Inflammatory macrophage (primary cell): ENCODE measurements around the gene SHC2.

Source experiments
- DNase-seq, 2 donors: peaks; one replicate each; pipeline ENCODE4 v3.0.0-alpha.2; 2020 to 2022
- total RNA-seq, 18 experiments: gene quantifications; one replicate each; lab custom pipeline; 2026; ENCODE audit warnings: mixed read lengths in 6 of 18, inconsistent platforms in 2 of 18; lab: John Stamatoyannopoulos, UW

The SHC2 gene, protein sequence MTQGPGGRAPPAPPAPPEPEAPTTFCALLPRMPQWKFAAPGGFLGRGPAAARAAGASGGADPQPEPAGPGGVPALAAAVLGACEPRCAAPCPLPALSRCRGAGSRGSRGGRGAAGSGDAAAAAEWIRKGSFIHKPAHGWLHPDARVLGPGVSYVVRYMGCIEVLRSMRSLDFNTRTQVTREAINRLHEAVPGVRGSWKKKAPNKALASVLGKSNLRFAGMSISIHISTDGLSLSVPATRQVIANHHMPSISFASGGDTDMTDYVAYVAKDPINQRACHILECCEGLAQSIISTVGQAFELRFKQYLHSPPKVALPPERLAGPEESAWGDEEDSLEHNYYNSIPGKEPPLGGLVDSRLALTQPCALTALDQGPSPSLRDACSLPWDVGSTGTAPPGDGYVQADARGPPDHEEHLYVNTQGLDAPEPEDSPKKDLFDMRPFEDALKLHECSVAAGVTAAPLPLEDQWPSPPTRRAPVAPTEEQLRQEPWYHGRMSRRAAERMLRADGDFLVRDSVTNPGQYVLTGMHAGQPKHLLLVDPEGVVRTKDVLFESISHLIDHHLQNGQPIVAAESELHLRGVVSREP
- total RNA-seq, result 0 to 0.24 (median 0) reads per million in 18 experiments

DNA sequence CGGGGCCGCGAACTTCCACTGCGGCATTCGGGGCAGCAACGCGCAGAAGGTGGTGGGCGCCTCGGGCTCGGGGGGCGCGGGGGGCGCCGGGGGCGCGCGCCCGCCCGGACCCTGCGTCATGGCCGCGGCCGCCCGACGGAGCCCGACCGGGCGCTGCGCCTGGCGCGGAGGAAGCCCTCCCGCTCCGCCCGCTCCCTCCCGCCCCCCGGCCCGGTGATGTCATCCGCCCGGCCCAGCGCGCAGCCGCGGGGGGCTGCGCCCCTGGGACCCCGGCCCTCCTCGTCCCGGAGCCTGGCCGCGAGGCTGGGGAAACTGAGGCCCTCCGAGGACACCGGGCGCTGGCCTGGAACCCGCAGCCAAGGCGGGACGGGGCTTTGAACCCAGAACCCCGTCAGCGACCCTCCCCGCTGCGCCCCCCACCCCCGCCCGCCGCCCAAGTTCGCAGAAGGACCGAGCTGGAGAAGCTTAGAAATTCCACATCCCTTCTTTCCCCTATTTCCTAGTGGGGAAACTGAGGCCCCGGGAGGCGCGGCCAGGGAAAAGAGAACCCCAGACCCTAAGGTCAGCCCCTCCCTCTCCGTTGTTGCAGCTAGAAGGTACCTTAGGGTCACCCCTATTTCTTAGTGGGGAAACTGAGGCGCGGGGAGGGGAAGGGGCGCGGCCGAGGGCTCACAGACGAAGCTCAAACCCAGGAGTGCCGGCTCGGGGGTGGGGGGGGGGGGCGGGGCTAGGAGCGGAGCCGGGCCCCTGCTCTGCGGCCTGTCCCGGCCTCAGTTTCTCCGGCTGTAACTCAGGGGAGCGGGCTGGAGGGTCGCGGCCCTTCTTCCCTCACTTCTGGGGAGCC is at the start of gene SHC2:
SHC2 (minus strand) TSS at position 157 of the 844 bp plus-strand sequence; CDS start at position 120, 37 bp downstream.
- no peak for DNase-seq

DNA sequence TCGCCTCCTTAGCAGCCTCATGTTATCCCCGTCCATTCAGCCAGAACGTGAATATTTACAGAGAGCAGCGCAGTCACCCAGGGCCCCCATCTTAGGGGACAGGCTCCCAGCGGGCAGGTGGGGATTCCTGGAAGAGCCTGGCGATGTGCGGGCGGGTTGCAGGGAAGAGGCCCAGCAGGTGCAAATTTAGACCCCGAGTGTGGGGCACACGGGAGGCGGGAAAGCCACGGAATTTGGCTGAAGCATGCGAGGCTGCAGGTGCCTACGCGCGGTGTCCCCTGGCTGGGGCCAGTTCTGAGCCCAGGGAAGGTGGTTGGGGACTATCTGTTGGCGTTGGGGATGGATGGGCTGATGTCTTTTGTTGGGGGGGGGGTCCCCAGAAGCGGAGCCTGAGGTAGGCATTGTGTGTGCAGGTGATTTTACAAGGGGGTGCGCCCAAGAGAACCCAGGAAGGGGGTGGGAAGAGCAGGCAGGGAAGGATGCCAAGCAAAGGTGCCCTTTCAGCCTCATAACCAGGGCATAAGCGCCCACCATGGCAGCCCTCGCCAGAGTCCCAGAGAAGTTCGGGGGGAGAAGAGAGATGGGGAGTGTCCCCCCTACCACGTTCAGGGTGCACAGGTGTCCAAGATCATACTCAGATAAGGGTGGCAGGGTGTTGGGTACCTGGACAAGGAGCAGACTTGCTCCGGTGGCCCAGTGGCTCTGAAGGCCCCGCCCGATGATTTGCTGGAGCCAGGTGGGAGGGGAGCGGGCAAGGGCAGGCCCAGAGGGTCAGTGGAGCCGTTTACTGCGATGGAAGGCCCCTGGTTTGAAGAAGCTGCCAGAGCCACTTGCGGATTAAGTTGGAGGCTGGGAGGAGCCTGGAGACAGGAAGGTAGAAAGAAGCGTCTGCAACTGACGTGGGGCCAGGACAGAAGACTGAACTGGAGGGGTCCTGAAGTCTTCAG is 47.6 kb upstream of the SHC2 start:
- DNase-seq, result no peak

DNA sequence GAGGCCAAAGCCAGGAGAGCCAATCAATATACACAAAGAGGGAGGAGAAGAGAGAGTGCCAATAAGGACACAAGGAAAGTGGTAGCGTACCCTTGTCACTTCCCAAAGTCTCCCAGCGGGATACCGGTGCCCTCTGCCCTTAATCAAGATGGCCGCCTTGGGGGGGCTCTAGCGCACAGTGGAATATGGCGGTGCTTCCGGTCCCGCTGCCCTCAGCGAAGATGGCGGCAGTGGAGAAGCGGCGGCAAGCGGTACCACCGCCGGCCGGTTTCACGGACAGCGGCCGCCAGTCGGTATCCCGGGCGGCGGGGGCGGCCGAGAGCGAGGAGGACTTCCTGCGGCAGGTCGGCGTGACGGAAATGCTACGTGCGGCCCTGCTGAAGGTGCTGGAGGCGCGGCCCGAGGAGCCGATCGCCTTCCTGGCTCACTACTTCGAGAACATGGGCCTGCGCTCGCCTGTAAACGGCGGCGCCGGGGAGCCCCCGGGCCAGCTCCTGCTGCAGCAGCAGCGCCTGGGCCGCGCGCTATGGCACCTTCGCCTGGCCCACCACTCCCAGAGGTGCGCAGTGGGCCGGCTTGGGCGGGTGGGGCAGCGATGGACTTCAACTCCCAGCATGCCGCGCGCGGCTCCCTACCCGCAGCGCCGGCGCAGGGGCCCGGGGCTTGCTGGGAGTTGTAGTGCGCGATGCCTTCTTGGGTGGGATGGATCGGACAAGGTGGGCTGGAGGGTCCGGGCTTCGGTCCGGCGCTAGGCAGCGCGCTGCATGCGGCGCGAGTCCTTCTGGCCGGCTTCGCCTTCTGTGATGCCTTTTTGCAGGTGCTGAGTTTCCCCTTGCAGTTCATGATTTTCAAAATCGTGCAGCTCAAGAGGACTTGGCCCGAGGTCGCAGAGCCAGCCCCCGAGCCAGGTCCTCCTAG is 46.7 kb upstream of the SHC2 start, which contains the start of gene TPGS1:
TPGS1 (plus strand) TSS at position 212 of the 918 bp plus-strand sequence; CDS start at position 222, 10 bp downstream.
- peak; percentile 99 for DNase-seq

DNA sequence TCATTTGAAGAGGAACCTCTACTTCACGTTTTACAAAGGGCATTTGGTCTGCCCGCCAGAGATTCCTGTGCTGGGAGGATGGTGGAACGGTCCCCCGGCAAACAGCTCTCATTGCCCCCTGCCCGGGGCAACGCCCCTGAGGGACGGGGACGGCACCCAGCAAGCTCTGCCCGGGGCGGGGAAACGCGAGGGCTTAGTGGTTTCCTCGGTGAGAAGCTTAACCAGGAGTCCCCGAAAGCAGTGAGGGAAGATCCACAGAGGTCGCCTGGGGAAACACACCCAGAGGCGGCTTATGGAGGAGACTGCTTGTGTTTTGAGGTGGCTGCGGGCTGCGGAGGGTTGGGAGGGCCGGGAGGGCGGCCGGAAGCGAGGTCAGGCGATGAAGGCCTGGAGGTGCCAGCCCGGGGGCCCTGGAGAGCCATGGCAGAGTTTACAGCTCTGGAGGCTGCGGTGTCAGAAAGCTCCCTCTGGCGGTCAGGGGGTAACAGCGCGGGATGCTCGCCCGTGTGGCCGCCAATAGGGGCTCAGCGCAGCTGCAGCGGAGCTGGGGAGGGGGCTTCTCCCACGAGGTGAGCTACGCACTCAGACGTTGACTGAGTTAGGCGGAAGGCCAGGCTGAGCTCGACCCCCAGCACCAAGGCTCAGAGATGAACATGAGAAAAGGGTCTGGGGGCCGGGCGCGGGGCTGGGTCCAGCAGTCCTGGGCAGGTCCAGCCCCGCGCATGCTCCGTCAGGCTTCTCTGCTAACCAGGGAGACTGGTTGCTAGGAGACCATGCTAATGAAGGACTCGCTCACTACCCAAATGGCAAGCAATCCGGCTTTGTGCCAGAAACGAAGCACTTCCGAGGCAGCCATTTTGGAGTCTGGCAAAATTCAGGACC is 45.8 kb upstream of the SHC2 start:
- peak; percentile 83 to 85 for DNase-seq

DNA sequence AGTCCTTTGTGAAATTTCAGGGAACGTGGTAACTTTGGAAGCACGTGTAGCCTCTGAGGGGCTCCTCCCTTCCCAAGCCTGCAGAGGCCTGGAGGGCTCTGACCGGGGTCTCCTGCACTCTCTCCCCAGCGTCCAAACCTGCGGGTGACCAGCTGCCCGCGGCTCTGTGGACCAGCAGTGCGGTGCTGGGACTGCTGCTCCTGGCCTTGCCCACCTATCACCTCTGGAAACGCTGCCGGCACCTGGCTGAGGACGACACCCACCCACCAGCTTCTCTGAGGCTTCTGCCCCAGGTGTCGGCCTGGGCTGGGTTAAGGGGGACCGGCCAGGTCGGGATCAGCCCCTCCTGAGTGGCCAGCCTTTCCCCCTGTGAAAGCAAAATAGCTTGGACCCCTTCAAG is 43.8 kb upstream of the SHC2 start:
- no peak for DNase-seq

DNA sequence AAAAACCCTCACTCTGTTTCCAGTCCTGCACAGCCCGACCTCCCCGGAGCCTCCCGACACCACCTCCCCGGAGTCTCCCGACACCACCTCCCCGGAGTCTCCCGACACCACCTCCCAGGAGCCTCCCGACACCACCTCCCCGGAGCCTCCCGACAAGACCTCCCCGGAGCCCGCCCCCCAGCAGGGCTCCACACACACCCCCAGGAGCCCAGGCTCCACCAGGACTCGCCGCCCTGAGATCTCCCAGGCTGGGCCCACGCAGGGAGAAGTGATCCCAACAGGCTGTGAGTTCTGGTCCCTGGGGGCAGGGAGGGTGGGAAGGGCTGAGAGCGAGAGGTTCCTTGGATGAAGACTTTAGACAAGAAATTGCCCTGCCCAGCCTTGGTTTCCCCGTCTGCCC is 40.8 kb upstream of the SHC2 start:
- DNase-seq, result no peak

DNA sequence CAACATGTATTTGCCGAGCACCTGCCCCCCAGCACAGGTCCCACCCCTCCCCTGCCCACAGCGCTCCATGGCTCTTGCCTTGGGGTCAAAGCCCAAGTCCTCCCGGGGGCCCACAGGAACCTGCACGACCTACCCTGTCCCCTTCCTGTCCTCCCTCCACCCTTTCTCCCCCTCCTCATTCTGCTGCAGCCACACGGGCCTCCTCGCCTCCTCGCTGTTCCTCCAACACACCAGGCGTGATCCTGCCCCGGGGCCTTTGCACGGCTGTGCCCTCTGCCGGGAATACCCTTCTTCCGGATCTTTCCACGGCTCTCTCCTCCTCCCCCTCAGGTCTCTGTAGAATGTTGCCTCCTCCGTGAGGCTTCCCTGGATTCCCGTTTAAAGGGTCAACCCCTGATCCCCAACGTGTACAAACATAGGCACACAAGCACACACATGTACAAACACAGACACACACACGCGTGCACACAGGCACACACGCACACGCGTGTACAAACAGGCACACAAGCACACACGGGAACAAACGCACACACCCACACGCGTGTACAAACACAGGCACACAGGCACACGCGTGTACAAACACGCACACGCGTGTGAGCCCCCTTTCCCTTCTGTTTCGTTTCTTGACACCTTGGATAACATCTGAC is 38.3 kb upstream of the SHC2 start:
- DNase-seq, result no peak

DNA sequence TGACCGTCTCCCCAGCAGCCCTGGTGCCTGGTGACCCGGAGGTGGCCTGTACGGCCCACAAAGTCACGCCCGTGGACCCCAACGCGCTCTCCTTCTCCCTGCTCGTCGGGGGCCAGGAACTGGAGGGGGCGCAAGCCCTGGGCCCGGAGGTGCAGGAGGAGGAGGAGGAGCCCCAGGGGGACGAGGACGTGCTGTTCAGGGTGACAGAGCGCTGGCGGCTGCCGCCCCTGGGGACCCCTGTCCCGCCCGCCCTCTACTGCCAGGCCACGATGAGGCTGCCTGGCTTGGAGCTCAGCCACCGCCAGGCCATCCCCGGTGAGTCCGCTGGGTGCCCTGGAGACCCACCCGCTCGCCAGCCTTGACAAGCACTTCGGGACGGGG is 37.7 kb upstream of the SHC2 start:
- no peak for DNase-seq

DNA sequence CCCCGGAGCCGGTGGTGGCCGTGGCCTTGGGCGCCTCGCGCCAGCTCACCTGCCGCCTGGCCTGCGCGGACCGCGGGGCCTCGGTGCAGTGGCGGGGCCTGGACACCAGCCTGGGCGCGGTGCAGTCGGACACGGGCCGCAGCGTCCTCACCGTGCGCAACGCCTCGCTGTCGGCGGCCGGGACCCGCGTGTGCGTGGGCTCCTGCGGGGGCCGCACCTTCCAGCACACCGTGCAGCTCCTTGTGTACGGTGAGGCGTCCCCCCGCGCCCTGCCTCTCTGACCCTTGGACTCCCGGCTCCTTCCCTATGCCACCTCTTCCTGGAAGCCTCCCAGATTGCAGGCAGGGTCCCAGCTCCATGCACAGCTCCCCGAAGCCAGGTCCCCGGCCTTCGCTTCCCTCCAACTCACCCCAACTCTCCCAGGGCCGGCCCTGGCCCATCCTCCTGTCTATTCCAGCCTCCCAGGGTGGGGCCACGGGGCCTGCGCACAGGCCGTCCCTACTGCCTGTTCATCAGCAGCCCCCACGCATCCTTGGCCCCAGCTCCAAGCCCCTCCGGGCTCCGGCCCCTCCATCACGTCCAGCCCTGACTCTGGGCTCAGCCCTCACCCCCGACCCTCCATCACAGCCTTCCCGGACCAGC is 37.2 kb upstream of the SHC2 start:
- DNase-seq, result no peak

DNA sequence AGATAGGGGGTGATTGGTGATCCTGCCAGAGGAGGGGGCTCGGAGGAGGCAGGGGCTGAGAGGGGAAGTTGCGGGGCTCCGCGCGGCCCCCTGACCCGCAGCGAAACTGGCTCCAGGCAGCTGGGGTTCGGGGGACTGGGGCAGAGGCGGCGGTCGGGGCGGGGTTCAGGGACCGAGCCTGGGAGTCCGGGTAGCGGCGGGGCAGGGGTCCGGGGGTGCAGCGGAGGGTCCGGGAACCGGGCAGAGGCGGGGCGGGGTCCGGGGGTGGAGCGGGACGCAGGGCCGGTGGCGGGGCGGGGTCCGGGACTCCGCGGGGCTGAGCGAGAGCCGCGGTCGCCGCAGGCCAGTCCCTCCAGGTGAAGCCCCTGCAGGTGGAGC is 36.6 kb upstream of the SHC2 start:
- no peak for DNase-seq

DNA sequence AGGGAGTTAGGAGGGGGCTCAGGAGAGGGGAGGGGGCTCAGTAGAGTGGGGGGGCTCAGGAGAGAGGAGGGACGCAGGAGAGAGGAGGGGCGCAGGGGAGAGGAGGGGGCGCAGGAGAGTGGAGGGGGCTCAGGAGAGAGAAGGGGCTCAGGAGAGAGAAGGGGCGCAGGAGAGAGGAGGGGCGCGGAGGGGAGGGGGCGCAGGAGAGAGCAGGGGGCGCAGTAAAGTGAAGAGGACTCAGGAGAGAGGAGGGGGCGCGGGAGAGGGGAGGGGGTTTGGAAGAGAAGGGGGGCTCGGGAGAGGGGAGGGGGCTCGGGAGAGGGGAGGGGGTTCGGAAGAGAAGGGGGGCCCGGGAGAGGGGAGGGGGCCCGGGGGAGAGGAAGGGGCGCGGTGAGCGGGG is 36.2 kb upstream of the SHC2 start:
- DNase-seq, result no peak

DNA sequence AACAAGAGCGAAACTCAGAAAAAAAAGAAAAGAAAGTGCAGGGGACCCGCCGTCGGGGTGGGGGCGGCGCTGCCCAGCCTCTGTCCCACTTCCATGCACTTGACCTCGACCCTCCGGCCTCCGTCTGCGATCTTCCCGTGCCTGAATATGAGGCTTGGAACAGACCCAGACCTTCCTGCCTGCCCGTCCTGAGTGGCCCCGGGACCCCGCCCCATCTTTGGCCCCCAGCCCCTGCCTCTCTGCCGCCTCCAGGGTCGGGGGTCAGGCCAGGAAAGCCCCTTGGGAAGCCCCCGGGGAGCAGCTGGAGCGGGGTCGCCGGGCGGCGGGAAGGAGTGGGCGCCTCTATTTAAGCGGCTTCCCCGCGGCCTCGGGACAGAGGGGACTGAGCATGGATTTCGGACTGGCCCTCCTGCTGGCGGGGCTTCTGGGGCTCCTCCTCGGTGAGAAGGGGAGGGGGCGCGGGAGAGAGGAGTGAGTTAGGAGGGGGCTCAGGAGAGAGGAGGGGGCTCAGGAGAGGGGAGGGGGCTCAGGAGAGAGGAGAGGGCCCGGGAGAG is 35.4 kb upstream of the SHC2 start, which contains the start of gene MADCAM1:
MADCAM1 (plus strand) TSS at position 375 of the 554 bp plus-strand sequence; CDS start at position 389, 14 bp downstream.
- DNase-seq, result no peak

DNA sequence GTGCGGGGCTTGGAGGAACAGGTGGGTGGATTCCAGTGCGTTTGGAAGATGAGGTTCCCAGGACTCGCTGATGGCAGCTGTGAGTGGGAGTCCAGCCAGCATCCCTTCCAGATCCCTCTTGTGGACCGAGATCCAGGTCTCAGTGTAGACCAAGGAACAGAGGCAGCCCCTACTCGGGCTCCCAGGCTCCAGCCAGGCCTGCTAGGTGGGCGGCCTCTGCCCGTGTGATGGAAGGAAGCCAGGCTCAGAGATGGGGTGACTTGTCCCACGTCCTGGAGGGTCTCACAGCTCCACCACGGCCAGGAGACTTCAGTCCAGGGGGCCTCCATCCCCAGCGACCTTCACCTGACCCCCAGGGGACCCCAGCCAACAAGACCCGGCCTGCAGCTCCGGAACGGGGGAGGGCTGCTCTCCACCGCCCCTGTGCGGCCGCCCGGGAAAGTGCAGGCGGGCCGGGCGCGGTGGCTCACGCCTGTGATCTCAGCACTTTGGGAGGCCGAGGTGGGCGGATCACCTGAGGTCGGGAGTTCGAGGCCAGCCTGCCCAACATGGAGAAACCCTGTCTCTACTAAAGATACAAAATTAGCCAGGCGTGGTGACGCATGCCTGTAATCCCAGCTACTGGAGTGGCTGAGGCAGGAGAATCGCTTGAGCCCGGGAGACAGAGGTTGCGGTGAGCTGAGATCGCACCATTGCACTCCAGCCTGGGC is 34.7 kb upstream of the SHC2 start:
- peak in 1 of 2 donors; percentile 25 for DNase-seq

DNA sequence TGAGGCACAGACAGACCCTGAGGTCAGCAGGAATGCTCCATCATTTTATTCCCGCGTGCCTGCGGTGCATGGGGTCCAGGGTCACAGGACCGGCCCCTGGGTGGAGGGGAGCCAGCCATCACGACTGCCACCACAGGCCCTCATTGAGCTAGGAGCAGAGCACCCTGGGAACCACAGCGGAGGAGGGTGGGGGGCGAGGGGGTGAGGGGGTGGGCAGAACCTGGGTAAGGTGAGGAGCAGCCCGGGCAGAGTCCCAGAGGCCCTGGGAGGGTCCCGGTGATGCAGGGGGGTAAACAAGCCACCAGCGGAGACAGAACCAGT is 34.2 kb upstream of the SHC2 start:
- no peak for DNase-seq

DNA sequence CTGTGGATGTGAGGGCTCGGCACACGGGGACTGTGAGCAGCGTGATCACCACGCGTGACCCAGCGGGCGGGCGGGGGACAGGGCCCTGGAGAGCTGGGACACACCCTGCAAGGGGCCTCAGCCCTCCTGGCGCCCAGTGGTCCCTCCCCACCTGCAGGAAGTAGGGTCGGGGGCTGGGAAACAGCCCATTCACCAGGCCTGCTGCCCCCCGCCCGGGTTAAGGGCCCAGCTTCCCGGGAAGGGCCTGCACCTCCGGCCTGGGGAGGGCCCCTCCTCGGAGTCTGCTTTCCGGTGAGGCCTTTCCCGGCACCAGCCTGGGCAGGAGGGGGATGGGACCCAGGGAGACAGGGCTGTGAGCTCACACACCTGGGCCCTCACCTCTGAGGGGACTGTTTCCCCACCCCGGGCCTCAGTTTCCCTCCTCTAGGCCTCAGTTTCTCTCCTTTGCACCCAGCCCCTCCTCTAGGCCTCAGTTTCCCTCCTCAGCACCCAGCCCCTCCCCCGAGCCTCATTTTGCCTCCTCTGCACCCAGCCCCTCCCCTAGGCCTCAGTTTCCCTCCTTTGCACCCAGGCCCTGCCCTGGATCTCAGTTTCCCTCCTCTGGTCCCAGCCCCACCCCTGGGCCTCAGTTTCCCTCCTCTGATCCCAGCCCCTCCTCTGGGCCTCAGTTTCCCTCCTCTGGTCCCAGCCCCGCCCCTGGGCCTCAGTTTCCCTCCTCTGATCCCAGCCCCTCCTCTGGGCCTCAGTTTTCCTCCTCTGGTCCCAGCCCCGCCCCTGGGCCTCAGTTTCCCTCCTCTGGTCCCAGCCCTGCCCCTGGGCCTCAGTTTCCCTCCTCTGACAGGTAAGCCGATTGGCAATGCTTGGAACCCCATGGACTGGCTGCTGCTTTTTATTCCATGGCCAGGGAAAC is 33.6 kb upstream of the SHC2 start:
- no peak for DNase-seq

DNA sequence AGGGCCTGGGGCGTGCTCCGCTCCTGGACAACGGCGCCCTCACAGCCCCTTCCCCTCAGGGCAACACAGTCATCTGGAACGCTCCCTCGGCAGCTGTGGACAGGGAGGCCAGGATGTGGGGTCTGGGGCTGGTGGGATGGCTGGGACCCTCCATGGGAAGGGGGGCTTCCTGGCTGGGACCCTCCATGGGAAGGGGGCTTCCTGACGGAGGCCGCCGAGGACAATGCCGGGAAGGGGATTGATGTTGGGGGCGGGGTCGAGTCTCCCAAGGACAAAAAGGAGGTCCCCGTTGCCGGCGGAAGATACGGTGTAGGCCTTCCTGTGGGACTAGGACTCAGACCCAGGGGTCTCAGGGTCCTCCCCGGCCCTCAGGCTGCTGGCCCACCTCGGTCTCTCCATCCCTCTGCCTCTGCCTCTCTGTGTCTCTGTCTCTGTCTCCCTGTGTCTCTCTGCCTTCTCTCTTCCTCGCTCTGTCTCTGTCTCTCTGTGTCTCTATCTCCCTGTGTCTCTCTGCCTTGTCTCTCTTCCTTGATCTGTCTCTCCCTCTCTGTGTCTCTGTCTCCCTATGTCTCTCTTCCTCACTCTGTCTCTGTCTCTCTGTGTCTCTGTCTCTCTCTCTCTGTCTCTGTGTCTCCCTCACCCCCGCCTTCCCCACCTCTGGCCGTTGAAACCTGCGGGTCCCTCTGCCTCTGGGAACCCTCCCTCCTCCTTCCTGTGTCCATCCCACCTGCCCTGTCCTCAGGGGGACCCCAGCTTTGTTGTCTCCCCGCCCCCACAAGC is 32.7 kb upstream of the SHC2 start:
- DNase-seq, result no peak
